HEK293T (cell line): ENCODE data around the gene RIPOR2.

Experiments
- BHLHE40 ChIP-seq: fragments of 450-650 bp; IDR thresholded peaks from 2 replicates; pipeline ENCODE4 v1.6.1; 2016; ENCODE audit warnings: mild to moderate bottlenecking, moderate library complexity, borderline replicate concordance
- CTBP1 ChIP-seq: fragments of 450-650 bp; IDR thresholded peaks from 2 replicates; pipeline ENCODE4 v1.6.1; 2016; ENCODE audit warnings: borderline replicate concordance
- ELF4 ChIP-seq: fragments of 450-650 bp; IDR thresholded peaks from 2 replicates; pipeline ENCODE4 v1.6.1; 2017; ENCODE audit warnings: antibody characterized with exemption
- FOXM1 ChIP-seq: fragments of 450-650 bp; IDR thresholded peaks from 2 replicates; pipeline ENCODE4 v1.6.1; 2017; ENCODE audit warnings: mild to moderate bottlenecking, borderline replicate concordance
- SP1 ChIP-seq: fragments of 450-650 bp; IDR thresholded peaks from 2 replicates; pipeline ENCODE4 v1.6.1; 2017
- SUZ12 ChIP-seq: fragments of 450-650 bp; IDR thresholded peaks from 2 replicates; pipeline ENCODE4 v1.6.1; 2016; ENCODE audit warnings: mild to moderate bottlenecking
- TARDBP ChIP-seq: fragments of 450-650 bp; IDR thresholded peaks from 2 replicates; pipeline ENCODE4 v1.6.1; 2016
- ZNF384 ChIP-seq: fragments of 450-650 bp; IDR thresholded peaks from 2 replicates; pipeline ENCODE4 v1.6.1; 2016

- TF ChIP-seq TARDBP (no peak), SP1 (no peak), BHLHE40 (no peak), CTBP1 (no peak), SUZ12 (no peak), ZNF384 (no peak), ELF4 (no peak), FOXM1 (no peak)
These were observed 45.3 kb downstream of the RIPOR2 start for GRCh38 chr6:24890471-24890870.
